ENCODE data around the gene CHST8.

DNA sequence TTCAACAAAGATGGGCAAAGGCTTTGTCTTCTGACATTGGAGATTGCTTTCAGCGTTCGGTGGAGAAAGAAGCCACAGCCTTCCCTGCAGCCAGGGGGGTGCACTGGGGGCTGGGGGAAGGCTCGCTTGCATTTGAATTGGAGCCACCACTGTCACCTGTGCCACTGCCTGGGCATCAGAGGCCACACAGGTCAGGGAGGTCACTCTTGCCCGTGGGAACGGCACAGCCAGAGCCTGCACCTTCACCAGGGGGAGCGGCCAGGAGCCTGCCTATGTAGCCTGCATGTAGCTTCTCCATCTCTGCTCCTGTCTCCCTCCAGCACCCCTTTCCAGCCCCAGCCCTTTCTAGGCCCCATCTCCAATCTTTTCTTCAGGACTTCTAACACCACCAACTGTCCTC is 131.2 kb downstream of the CHST8 start:
- TF ChIP-seq, protein P1, sequence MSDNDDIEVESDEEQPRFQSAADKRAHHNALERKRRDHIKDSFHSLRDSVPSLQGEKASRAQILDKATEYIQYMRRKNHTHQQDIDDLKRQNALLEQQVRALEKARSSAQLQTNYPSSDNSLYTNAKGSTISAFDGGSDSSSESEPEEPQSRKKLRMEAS (CRISPR knock-in tag; IDR thresholded peaks at IDR 0.05): no peak
- TF ChIP-seq, protein P2, sequence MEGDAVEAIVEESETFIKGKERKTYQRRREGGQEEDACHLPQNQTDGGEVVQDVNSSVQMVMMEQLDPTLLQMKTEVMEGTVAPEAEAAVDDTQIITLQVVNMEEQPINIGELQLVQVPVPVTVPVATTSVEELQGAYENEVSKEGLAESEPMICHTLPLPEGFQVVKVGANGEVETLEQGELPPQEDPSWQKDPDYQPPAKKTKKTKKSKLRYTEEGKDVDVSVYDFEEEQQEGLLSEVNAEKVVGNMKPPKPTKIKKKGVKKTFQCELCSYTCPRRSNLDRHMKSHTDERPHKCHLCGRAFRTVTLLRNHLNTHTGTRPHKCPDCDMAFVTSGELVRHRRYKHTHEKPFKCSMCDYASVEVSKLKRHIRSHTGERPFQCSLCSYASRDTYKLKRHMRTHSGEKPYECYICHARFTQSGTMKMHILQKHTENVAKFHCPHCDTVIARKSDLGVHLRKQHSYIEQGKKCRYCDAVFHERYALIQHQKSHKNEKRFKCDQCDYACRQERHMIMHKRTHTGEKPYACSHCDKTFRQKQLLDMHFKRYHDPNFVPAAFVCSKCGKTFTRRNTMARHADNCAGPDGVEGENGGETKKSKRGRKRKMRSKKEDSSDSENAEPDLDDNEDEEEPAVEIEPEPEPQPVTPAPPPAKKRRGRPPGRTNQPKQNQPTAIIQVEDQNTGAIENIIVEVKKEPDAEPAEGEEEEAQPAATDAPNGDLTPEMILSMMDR (IDR thresholded peaks at IDR 0.05): no peak
- TF ChIP-seq SP1 (CRISPR knock-in tag; conservative IDR thresholded peaks at IDR 0.05) (no peak), ATF3 (CRISPR knock-in tag; conservative IDR thresholded peaks at IDR 0.05) (no peak)

All from WTC11 (cell line).